Measurements from ENCODE around the gene MITF.

GRCh38 chr3:69806735-69807438, 67.6 kb downstream of the MITF start:
- TF ChIP-seq, protein P1, sequence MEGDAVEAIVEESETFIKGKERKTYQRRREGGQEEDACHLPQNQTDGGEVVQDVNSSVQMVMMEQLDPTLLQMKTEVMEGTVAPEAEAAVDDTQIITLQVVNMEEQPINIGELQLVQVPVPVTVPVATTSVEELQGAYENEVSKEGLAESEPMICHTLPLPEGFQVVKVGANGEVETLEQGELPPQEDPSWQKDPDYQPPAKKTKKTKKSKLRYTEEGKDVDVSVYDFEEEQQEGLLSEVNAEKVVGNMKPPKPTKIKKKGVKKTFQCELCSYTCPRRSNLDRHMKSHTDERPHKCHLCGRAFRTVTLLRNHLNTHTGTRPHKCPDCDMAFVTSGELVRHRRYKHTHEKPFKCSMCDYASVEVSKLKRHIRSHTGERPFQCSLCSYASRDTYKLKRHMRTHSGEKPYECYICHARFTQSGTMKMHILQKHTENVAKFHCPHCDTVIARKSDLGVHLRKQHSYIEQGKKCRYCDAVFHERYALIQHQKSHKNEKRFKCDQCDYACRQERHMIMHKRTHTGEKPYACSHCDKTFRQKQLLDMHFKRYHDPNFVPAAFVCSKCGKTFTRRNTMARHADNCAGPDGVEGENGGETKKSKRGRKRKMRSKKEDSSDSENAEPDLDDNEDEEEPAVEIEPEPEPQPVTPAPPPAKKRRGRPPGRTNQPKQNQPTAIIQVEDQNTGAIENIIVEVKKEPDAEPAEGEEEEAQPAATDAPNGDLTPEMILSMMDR (IDR thresholded peaks at IDR 0.05 in 8 of 11, conservative IDR thresholded peaks at IDR 0.05 in 3 of 11): no peak
- no peak for TF ChIP-seq POLR2A (IDR thresholded peaks at IDR 0.05)

Data from spleen (tissue), 7 donors.